GM12878 (cell line): ENCODE measurements around the gene RNASE9. TPM values are rescaled to one million over a fixed set of nuclear protein-coding genes. Genes with fewer than 3 reads are reported as not detected.
"Not testable (repeated sequence)": the region's sequence is repeated elsewhere in the genome, so short reads cannot be mapped to it uniquely, and the experiment has no call there.

ENCODE experiments used
- ATAC-seq: fragments of 200-7000 bp; cut with Tn5 transposase; 3 replicates; pipeline ENCODE4 v1.9.1; 2020; ENCODE audit warnings: mild to moderate bottlenecking, moderate library complexity
- BruUV-seq: library from RNA; stranded (reverse); fragments of 400-500 nt; replicated peaks from 2 replicates; lab custom pipeline; 2021; lab: Mats Ljungman, UMichigan
- CTCF ChIA-PET: fragments of 300-600 bp; sonication (Branson Sonifier 250); formaldehyde crosslinking; extraction: SDS; loops from one replicate; lab custom pipeline; 2021; ENCODE audit warnings: inconsistent platforms; lab: Yijun Ruan, JAX
- POLR2A ChIA-PET: fragments of 350-600 bp; formaldehyde crosslinking; extraction: SDS; loops from one replicate; lab custom pipeline; 2021; ENCODE audit warnings: inconsistent platforms; lab: Charles Lee
- RAD21 ChIA-PET: fragments of 300-600 bp; sonication (Branson Sonifier 250); formaldehyde crosslinking; loops from one replicate; lab custom pipeline; 2023; ENCODE audit warnings: antibody characterized with exemption; ENCODE audit not compliant: unreplicated experiment; lab: Charles Lee
- SMC1A ChIA-PET: fragments of 300-600 bp; sonication (Branson Sonifier 250); formaldehyde crosslinking; loops from one replicate; lab custom pipeline; 2023; ENCODE audit not compliant: unreplicated experiment, uncharacterized antibody; lab: Charles Lee
- DNase-seq: peaks from one replicate; pipeline ENCODE4 v3.0.0-alpha.2; 2011; ENCODE audit warnings: low read depth, low spot score
- FAIRE-seq: peaks from 3 replicates; lab custom pipeline; 2011; peaks lifted over from hg19 to GRCh38; lab: Jason Lieb, UNC
- H2AFZ ChIP-seq: 2 replicates; pipeline ENCODE4 v1.6.0; 2011; ENCODE audit warnings: low read depth, low read length, control low read depth; ENCODE audit not compliant: control insufficient read depth
- H3K27ac ChIP-seq: 2 replicates; pipeline ENCODE4 v1.5.1; 2011; ENCODE audit warnings: control low read depth; ENCODE audit not compliant: control insufficient read depth, insufficient read depth
- H3K27me3 ChIP-seq, 2 experiments: replicated peaks in 1 of 2; 2 replicates each; pipeline versions ENCODE4 v1.6.0 to v1.6.1; 2011; ENCODE audit warnings: low read length in 1 of 2; ENCODE audit not compliant: control insufficient read depth in 2 of 2, insufficient read depth in 2 of 2
- H3K36me3 ChIP-seq, 2 experiments: 2 replicates each; pipeline ENCODE4 v1.5.1; 2011; ENCODE audit warnings: low read length in 1 of 2; ENCODE audit not compliant: control insufficient read depth in 2 of 2, insufficient read depth in 2 of 2
- H3K4me1 ChIP-seq: 2 replicates; pipeline ENCODE4 v1.6.1; 2011; ENCODE audit warnings: mild to moderate bottlenecking, low read length, moderate library complexity, mixed read lengths; ENCODE audit not compliant: control insufficient read depth, insufficient read depth
- H3K4me2 ChIP-seq: 2 replicates; pipeline ENCODE4 v1.6.0; 2011; ENCODE audit warnings: control low read depth; ENCODE audit not compliant: control insufficient read depth, insufficient read depth
- H3K4me3 ChIP-seq: fragments of 200-600 bp; sonication (generic); 2 replicates; pipeline ENCODE4 v1.5.1; 2016
- H3K79me2 ChIP-seq: 2 replicates; pipeline ENCODE4 v1.6.0; 2011; ENCODE audit warnings: low read length; ENCODE audit not compliant: control insufficient read depth, insufficient read depth
- H3K9ac ChIP-seq: 2 replicates; pipeline ENCODE4 v1.8.0; 2011; ENCODE audit warnings: low read length, control low read depth, mixed read lengths; ENCODE audit not compliant: control insufficient read depth, insufficient read depth
- H3K9me3 ChIP-seq: replicated peaks from 3 replicates; pipeline ENCODE4 v1.5.1; 2011; ENCODE audit warnings: mild to moderate bottlenecking, low read length; ENCODE audit not compliant: control insufficient read depth, insufficient read depth
- H4K20me1 ChIP-seq: 2 replicates; pipeline ENCODE4 v1.6.0; 2011; ENCODE audit not compliant: control insufficient read depth, insufficient read depth
- WGBS: methylation state at CpG from one replicate; pipeline ENCODE4 v1.1.6; 2016; ENCODE audit warnings: low lambda C conversion rate; ENCODE audit not compliant: insufficient replicate concordance, insufficient coverage; ENCODE audit errors: missing lambda C conversion rate; 5-methylcytosine and 5-hydroxymethylcytosine counted together
- in situ Hi-C: fragments of 300-500 bp; cut with MboI; formaldehyde crosslinking; loops from 9 replicates; pipeline ENCODE4 v1.14.3; 2018; ENCODE audit warnings: mixed read lengths
- intact Hi-C: fragments of 100-400 bp; cut with micrococcal nuclease; formaldehyde crosslinking; loops from one replicate; pipeline ENCODE4 v1.14.2; 2022; ENCODE audit not compliant: unreplicated experiment
- polyA plus RNA-seq, 11 experiments: library from polyadenylated mRNA; depleted of rRNA in 4 of 11; unstranded in 6 of 11; stranded (reverse) in 5 of 11; fragments of >200 nt; fragmentation: Nextera tagmentation in 4 of 11; fragmentation: Illumina TruSeq in 1 of 11; extraction: Ambion mirVana in 4 of 11; extraction: Trizol in 1 of 11; gene quantifications; 1 replicate in 1 of 11; 2 replicates in 10 of 11; pipeline versions ENCODE4 v1.2.1 to v1.2.3, GENCODE V29; 2011 to 2016; ENCODE audit warnings: inconsistent platforms in 2 of 11, missing spikeins in 2 of 11, low read depth in 1 of 11
- total RNA-seq, 4 experiments: library from RNA; depleted of rRNA in 3 of 4; stranded (reverse); fragments of >200 nt in 3 of 4; fragmentation: Illumina TruSeq in 1 of 4; extraction: Trizol in 1 of 4; gene quantifications; 2 replicates each; pipeline versions ENCODE4 v1.2.1 to v1.2.3, GENCODE V29; 2013 to 2021

RNASE9 gene
- total and polyA plus RNA-seq, 10 of the 15 experiments (the other 5 are each of a cell fraction or from before 2014, with no cell fraction given), result not detected

- POLR2A ChIA-PET, H3K9me3 ChIP-seq, H3K27me3 ChIP-seq, H4K20me1 ChIP-seq, H3K27ac ChIP-seq, BruUV-seq, ATAC-seq, CTCF ChIA-PET, H3K4me1 ChIP-seq, H3K4me3 ChIP-seq, RAD21 ChIA-PET, intact Hi-C loops, H3K36me3 ChIP-seq, FAIRE-seq, DNase-seq, H2AFZ ChIP-seq, H3K9ac ChIP-seq, H3K4me2 ChIP-seq, SMC1A ChIA-PET, in situ Hi-C loops, H3K79me2 ChIP-seq: not testable (repeated sequence)
- 9% methylated on average over 4 of the region's 4 CpGs for WGBS
These were observed 11.6 kb upstream of the RNASE9 start for GRCh38 chr14:20572382-20572990.

- DNase-seq, SMC1A ChIA-PET, H3K4me3 ChIP-seq, H3K4me2 ChIP-seq, H4K20me1 ChIP-seq, H3K79me2 ChIP-seq, H3K27ac ChIP-seq, H3K4me1 ChIP-seq, in situ Hi-C loops, FAIRE-seq, H3K27me3 ChIP-seq, H2AFZ ChIP-seq, H3K9me3 ChIP-seq, intact Hi-C loops, CTCF ChIA-PET, ATAC-seq, H3K9ac ChIP-seq, RAD21 ChIA-PET, H3K36me3 ChIP-seq, BruUV-seq, POLR2A ChIA-PET: not testable (repeated sequence)
- WGBS, result 63% methylated on average over 1 of the region's 1 CpG
These were observed 9.9 kb upstream of the RNASE9 start for GRCh38 chr14:20570720-20571119.

DNA sequence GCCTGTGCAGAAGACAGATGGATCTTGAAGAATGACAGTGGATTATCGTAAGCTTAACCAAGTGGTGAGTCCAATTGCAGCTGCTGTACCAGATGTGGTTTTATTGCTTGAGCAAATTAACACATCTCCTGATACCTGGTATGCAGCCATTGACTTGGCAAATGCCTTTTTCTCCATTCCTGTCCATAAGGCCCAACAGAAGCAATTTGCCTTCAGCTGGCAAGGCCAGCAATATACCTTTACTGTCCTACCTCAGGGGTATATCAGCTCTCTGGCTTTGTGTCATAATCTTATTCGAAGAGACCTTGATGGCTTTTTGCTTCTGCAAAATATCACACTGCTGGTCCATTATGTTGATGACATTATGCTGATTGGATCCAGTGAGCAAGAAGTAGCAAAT lies 9.0 kb upstream of the RNASE9 start:
- POLR2A ChIA-PET, H3K9ac ChIP-seq, RAD21 ChIA-PET, BruUV-seq, H3K27me3 ChIP-seq, in situ Hi-C loops, H3K9me3 ChIP-seq, CTCF ChIA-PET, H3K79me2 ChIP-seq, H3K36me3 ChIP-seq, ATAC-seq, intact Hi-C loops, H3K4me1 ChIP-seq, FAIRE-seq, H3K4me3 ChIP-seq, DNase-seq, H3K4me2 ChIP-seq, H3K27ac ChIP-seq, SMC1A ChIA-PET, H2AFZ ChIP-seq, H4K20me1 ChIP-seq: not testable (repeated sequence)
- 16% methylated on average over 2 of the region's 2 CpGs for WGBS
